HepG2 (cell line): ENCODE measurements around the gene CTDSP2. TPM values are rescaled to one million over a fixed set of nuclear protein-coding genes. Genes with fewer than 3 reads are reported as not detected.

Experiments used
- ATAC-seq: fragments of 200-7000 bp; cut with Tn5 transposase; 3 replicates; pipeline ENCODE4 v1.9.1; 2020; ENCODE audit warnings: mild to moderate bottlenecking, moderate library complexity
- BruUV-seq: library from RNA; stranded (reverse); fragments of 400-500 nt; replicated peaks from 2 replicates; lab custom pipeline; 2021; lab: Mats Ljungman, UMichigan
- CTCF ChIA-PET: fragments of 300-600 bp; formaldehyde crosslinking; extraction: SDS; loops from one replicate; lab custom pipeline; 2021; ENCODE audit warnings: low total read pairs, inconsistent platforms, low intra/inter-chr PET ratio; lab: Yijun Ruan, JAX
- POLR2A ChIA-PET: fragments of 350-600 bp; sonication (Branson Sonifier 250); formaldehyde crosslinking; loops from one replicate; lab custom pipeline; 2020; ENCODE audit warnings: antibody characterized with exemption, inconsistent platforms; lab: Yijun Ruan, JAX
- DNase-seq: peaks from one replicate; pipeline ENCODE4 v3.0.0-alpha.2; 2015; ENCODE audit warnings: low spot score
- FAIRE-seq: peaks from 3 replicates; lab custom pipeline; 2011; peaks lifted over from hg19 to GRCh38; lab: Jason Lieb, UNC
- H2AFZ ChIP-seq: one replicate; pipeline ENCODE4 v1.6.1; 2011; ENCODE audit warnings: low read length, inconsistent platforms
- H3K27ac ChIP-seq: fragments of 300-600 bp; 3 replicates; pipeline ENCODE4 v1.8.0; 2011; ENCODE audit warnings: mixed run types, mild to moderate bottlenecking, mixed read lengths, low read length, inconsistent platforms; ENCODE audit not compliant: insufficient read depth; ENCODE audit errors: extremely low read length
- H3K27me3 ChIP-seq, 2 experiments: fragments of 200-600 bp in 1 of 2; 2 replicates in 1 of 2; 3 replicates in 1 of 2; pipeline versions ENCODE4 v1.6.0 to v1.8.0; 2011; ENCODE audit warnings: low read length in 2 of 2, mild to moderate bottlenecking in 2 of 2, moderate library complexity in 2 of 2, inconsistent platforms in 1 of 2; ENCODE audit not compliant: insufficient read depth in 2 of 2, control insufficient read depth in 1 of 2
- H3K36me3 ChIP-seq, 2 experiments: fragments of 200-600 bp in 1 of 2; replicated peaks in 1 of 2; 2 replicates in 1 of 2; 3 replicates in 1 of 2; pipeline versions ENCODE4 v1.5.1 to v1.8.0; 2011; ENCODE audit warnings: low read length in 2 of 2, inconsistent platforms in 1 of 2; ENCODE audit not compliant: insufficient read depth in 2 of 2, control insufficient read depth in 1 of 2
- H3K4me1 ChIP-seq: 2 replicates; pipeline ENCODE4 v1.5.1; 2012; ENCODE audit warnings: low read length, inconsistent platforms; ENCODE audit not compliant: insufficient read depth
- H3K4me2 ChIP-seq: 2 replicates; pipeline ENCODE4 v1.6.0; 2011; ENCODE audit warnings: low read depth, low read length, inconsistent platforms
- H3K4me3 ChIP-seq, 3 experiments: fragments of 200-600 bp in 1 of 3; sonication (generic), shearing (Covaris generic) in 1 of 3; replicated peaks in 1 of 3; 2 replicates each; pipeline ENCODE4 v1.5.1; 2011 to 2016; ENCODE audit warnings: low read length in 3 of 3, inconsistent platforms in 2 of 3, low read depth in 2 of 3, mild to moderate bottlenecking in 2 of 3, control low read depth in 1 of 3, mixed read lengths in 1 of 3; ENCODE audit not compliant: insufficient read depth in 1 of 3
- H3K79me2 ChIP-seq: one replicate; pipeline ENCODE4 v1.6.1; 2011; ENCODE audit warnings: low read length, inconsistent platforms; ENCODE audit not compliant: insufficient read depth
- H3K9ac ChIP-seq: 2 replicates; pipeline ENCODE4 v1.6.0; 2011; ENCODE audit warnings: mild to moderate bottlenecking, low read depth, low read length, inconsistent platforms; ENCODE audit not compliant: insufficient read depth
- H3K9me3 ChIP-seq: 2 replicates; pipeline ENCODE4 v1.5.1; 2012; ENCODE audit warnings: mild to moderate bottlenecking, low read length
- H4K20me1 ChIP-seq: 2 replicates; pipeline ENCODE4 v1.6.0; 2011; ENCODE audit warnings: inconsistent platforms, mild to moderate bottlenecking, low read length, moderate library complexity; ENCODE audit not compliant: insufficient read depth
- ATAD3A ChIP-seq: sonication (generic); formaldehyde crosslinking; IDR thresholded peaks from 2 replicates; pipeline ENCODE4 v1.4.0; 2020; ENCODE audit warnings: missing genetic modification reagents
- HNF4A ChIP-seq: sonication (generic); formaldehyde crosslinking; IDR thresholded peaks from 2 replicates; pipeline ENCODE4 v1.4.0; 2020; ENCODE audit warnings: missing genetic modification reagents
- NR2F6 ChIP-seq, 2 experiments: IDR thresholded peaks; 2 replicates each; pipeline ENCODE4 v1.6.1; 2016; ENCODE audit warnings: antibody characterized with exemption in 1 of 2, mild to moderate bottlenecking in 1 of 2
- PATZ1 ChIP-seq: sonication (generic); formaldehyde crosslinking; IDR thresholded peaks from 2 replicates; pipeline ENCODE4 v1.4.0; 2020; ENCODE audit warnings: missing genetic modification reagents
- SIN3B ChIP-seq: fragments of 150-350 bp; IDR thresholded peaks from 2 replicates; pipeline ENCODE4 v1.6.1; 2014; ENCODE audit warnings: low read length
- ZBTB38 ChIP-seq: sonication (generic); formaldehyde crosslinking; IDR thresholded peaks from 2 replicates; pipeline ENCODE4 v1.5.1; 2020; ENCODE audit warnings: mild to moderate bottlenecking, missing genetic modification reagents
- ZKSCAN5 ChIP-seq: sonication (generic); formaldehyde crosslinking; IDR thresholded peaks from 2 replicates; pipeline ENCODE4 v1.5.1; 2020; ENCODE audit warnings: mild to moderate bottlenecking, missing genetic modification reagents
- ZNF3 ChIP-seq: IDR thresholded peaks from 2 replicates; pipeline ENCODE4 v1.7.0; 2017; ENCODE audit warnings: inconsistent platforms
- ZNF468 ChIP-seq: sonication (generic); formaldehyde crosslinking; IDR thresholded peaks from 2 replicates; pipeline ENCODE4 v1.8.0; 2022; ENCODE audit warnings: mild to moderate bottlenecking, moderate library complexity, missing genetic modification reagents
- ZNF644 ChIP-seq: IDR thresholded peaks from 2 replicates; pipeline ENCODE4 v1.6.1; 2016; ENCODE audit warnings: low read depth
- ZNF772 ChIP-seq: sonication (generic); formaldehyde crosslinking; IDR thresholded peaks from 2 replicates; pipeline ENCODE4 v1.5.0; 2020; ENCODE audit warnings: mild to moderate bottlenecking, missing genetic modification reagents
- WGBS: methylation state at CpG from one replicate; pipeline ENCODE4 v1.1.6; 2017; ENCODE audit warnings: low lambda C conversion rate; 5-methylcytosine and 5-hydroxymethylcytosine counted together
- in situ Hi-C: cut with HindIII; loops from 2 replicates; pipeline ENCODE4 v1.10.0; 2017; ENCODE audit warnings: low pct_unique_long_range_greater_than_20kb; ENCODE audit not compliant: extremely low pct_ligation_motif_present
- intact Hi-C: fragments of 100-400 bp; cut with micrococcal nuclease; formaldehyde crosslinking; loops from one replicate; pipeline ENCODE4 v1.10.0; 2022; ENCODE audit not compliant: unreplicated experiment
- polyA plus RNA-seq, 8 experiments: library from polyadenylated mRNA; depleted of rRNA in 3 of 8; stranded (reverse) in 7 of 8; unstranded in 1 of 8; fragments of >200 nt; fragmentation: Illumina TruSeq in 4 of 8; extraction: Trizol in 4 of 8; gene quantifications; 2 replicates each; pipeline versions ENCODE4 v1.2.1 to v1.2.3, GENCODE V29; 2011 to 2016; ENCODE audit warnings: low read depth in 4 of 8, missing spikeins in 1 of 8, mixed read lengths in 1 of 8; ENCODE audit not compliant: insufficient read depth in 1 of 8
- total RNA-seq, 5 experiments: library from RNA; depleted of rRNA; stranded (reverse); fragments of >200 nt; fragmentation: Illumina TruSeq; extraction: Trizol; gene quantifications; 2 replicates each; pipeline ENCODE4 v1.2.3, GENCODE V29; 2016; ENCODE audit warnings: low read depth in 1 of 5
- TF ChIP-seq, protein P1 (sequence below): sonication (generic); formaldehyde crosslinking; IDR thresholded peaks from 2 replicates; pipeline ENCODE4 v1.4.0; 2020; ENCODE audit warnings: missing genetic modification reagents

CTDSP2 gene
- total and polyA plus RNA-seq, 2 of the 13 experiments (the other 11 are each of a cell fraction or from before 2014, with no cell fraction given) = 38.1 to 82.5 TPM

DNA sequence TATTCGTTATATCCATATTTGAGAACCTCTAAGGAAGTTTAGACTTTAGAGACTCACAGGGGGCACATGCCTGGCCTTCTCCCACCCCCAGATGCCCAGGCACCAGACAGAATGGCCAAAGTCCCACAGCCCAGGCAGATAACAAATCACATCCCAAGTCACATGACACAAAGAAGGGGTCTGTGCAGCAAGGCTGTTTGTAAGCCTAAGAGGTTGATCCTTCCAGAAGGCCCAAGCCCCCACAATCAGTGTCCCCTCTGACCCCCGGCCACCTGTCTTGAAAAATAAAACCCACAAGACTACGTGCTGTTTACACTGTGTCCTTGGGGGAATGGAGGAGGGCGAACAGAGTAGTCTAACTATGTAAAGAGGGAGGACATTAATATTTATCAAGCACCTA is 5.1 kb downstream of the CTDSP2 start:
- Histone ChIP-seq H3K9ac (no peak overlapping the region), H3K4me3 (0 out of 6 replicates have a peak overlapping the region, but pooled peaks of 2 of the 3 experiments have one; percentile 5 to 6), H2AFZ (no peak overlapping the region), H3K4me1 (peaks cover 82% of the 10 kb centered on the region), H3K79me2 (peaks cover 93% of the 10 kb centered on the region), H4K20me1 (peaks cover 90% of the 10 kb centered on the region), H3K27me3 (no peaks in the 10 kb centered on the region; a peak in 1 of 5 replicates), H3K27ac (no peak overlapping the region), H3K9me3 (no peaks in the 10 kb centered on the region), H3K36me3 (peaks cover 4 to 6% of the 10 kb centered on the region in 2 experiments; a peak in 3 of 5 replicates), H3K4me2 (peak overlapping the region; percentile 88)
- FAIRE-seq (no peak), DNase-seq (no peak), ATAC-seq (no peak)
- BruUV-seq = no TSS peak
- TF ChIP-seq HNF4A (CRISPR knock-in tag) (peak; percentile 20; the same call in 1 of the 2 replicates), ZBTB38 (CRISPR knock-in tag) (no peak), PATZ1 (CRISPR knock-in tag) (peak; percentile 29; the same call in 1 of the 2 replicates)
- 46% methylated on average over 4 of the region's 4 CpGs for WGBS
- intact Hi-C loops = loop anchor here (5.0 kb wide), 1 partner anchor 69 kb away; the partner anchor contains the start of genes EEF1AKMT3 and METTL1
- ChIA-PET CTCF (interaction anchor here (1.1 kb wide), 1 partner anchor 64 kb away, joined by 4 read pairs; no protein-coding TSS in a partner anchor), POLR2A (interaction anchor here (1.4 kb wide), 1 partner anchor 55 kb away, joined by 6 read pairs; no protein-coding TSS in a partner anchor)
- in situ Hi-C loops = loop anchor here (5.0 kb wide), 1 partner anchor 56 kb away; no protein-coding TSS in a partner anchor

- in situ Hi-C loops (loop anchor here (5.0 kb wide), 1 partner anchor 57 kb away; no protein-coding TSS in a partner anchor), intact Hi-C loops (loop anchor here (5.0 kb wide), 1 partner anchor 68 kb away; the partner anchor contains the start of genes EEF1AKMT3 and METTL1)
- ChIA-PET POLR2A (no interaction called here), CTCF (interaction anchor here (1.1 kb wide), 1 partner anchor 65 kb away, joined by 4 read pairs; no protein-coding TSS in a partner anchor)
- FAIRE-seq = peak; percentile 68
- Histone ChIP-seq H3K27ac (no peak overlapping the region), H2AFZ (no peak overlapping the region), H3K4me1 (peaks cover 89% of the 10 kb centered on the region), H3K9me3 (no peaks in the 10 kb centered on the region), H3K36me3 (peaks cover 4 to 6% of the 10 kb centered on the region in 2 experiments; a peak in 3 of 5 replicates), H3K4me3 (0 out of 6 replicates have a peak overlapping the region, but pooled peaks of 1 of the 3 experiments have one; percentile 0), H3K9ac (no peak overlapping the region), H4K20me1 (peaks cover 97% of the 10 kb centered on the region), H3K27me3 (no peaks in the 10 kb centered on the region; a peak in 1 of 5 replicates), H3K4me2 (peak overlapping the region; percentile 88), H3K79me2 (peaks cover 95% of the 10 kb centered on the region)
- peak; percentile 22 for ATAC-seq
- no TSS peak for BruUV-seq
- 40% methylated on average over 3 of the region's 3 CpGs for WGBS
- DNase-seq = peak; percentile 73
- no peak for TF ChIP-seq ZNF644 (CRISPR knock-in tag)
- no peak for TF ChIP-seq ZNF468
- no peak for TF ChIP-seq ZKSCAN5 (CRISPR knock-in tag)
- no peak for TF ChIP-seq ZNF772 (CRISPR knock-in tag)
- peak; percentile 46 for TF ChIP-seq HNF4A (CRISPR knock-in tag)
- TF ChIP-seq ZNF3 (CRISPR knock-in tag) = no peak
- no peak for TF ChIP-seq ATAD3A (CRISPR knock-in tag)
- no peak for TF ChIP-seq NR2F6 (IDR thresholded peaks at IDR 0.05)
- no peak for TF ChIP-seq NR2F6 (CRISPR knock-in tag; IDR thresholded peaks at IDR 0.05)
- no peak for TF ChIP-seq SIN3B
- TF ChIP-seq, protein P1, sequence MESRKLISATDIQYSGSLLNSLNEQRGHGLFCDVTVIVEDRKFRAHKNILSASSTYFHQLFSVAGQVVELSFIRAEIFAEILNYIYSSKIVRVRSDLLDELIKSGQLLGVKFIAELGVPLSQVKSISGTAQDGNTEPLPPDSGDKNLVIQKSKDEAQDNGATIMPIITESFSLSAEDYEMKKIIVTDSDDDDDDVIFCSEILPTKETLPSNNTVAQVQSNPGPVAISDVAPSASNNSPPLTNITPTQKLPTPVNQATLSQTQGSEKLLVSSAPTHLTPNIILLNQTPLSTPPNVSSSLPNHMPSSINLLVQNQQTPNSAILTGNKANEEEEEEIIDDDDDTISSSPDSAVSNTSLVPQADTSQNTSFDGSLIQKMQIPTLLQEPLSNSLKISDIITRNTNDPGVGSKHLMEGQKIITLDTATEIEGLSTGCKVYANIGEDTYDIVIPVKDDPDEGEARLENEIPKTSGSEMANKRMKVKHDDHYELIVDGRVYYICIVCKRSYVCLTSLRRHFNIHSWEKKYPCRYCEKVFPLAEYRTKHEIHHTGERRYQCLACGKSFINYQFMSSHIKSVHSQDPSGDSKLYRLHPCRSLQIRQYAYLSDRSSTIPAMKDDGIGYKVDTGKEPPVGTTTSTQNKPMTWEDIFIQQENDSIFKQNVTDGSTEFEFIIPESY (CRISPR knock-in tag) = peak; percentile 58; the same call in 1 of the 2 replicates
These were observed 5.8 kb downstream of the CTDSP2 start for GRCh38 chr12:57840726-57841125.
